Kidney epithelial cell (primary cell): ENCODE measurements around the gene TXNL1. TPM values are rescaled to one million over a fixed set of nuclear protein-coding genes. Genes with fewer than 3 reads are reported as not detected.
"Not testable (repeated sequence)": the region's sequence is repeated elsewhere in the genome, so short reads cannot be mapped to it uniquely, and the experiment has no call there.

Source experiments
- DNase-seq: peaks from one replicate; pipeline ENCODE4 v3.0.0-alpha.2; 2010; ENCODE audit warnings: low read depth
- H3K27me3 ChIP-seq: 2 replicates; pipeline ENCODE4 v1.6.0; 2011; ENCODE audit warnings: low read length; ENCODE audit not compliant: control insufficient read depth, insufficient read depth
- H3K36me3 ChIP-seq: 2 replicates; pipeline ENCODE4 v1.5.1; 2011; ENCODE audit warnings: low read length; ENCODE audit not compliant: control insufficient read depth, insufficient read depth
- H3K4me3 ChIP-seq: 2 replicates; pipeline ENCODE4 v1.5.1; 2011; ENCODE audit warnings: low read depth, mild to moderate bottlenecking, control low read depth, low read length
- CTCF ChIP-seq: IDR thresholded peaks from 2 replicates; pipeline ENCODE4 v1.5.1; 2011; ENCODE audit warnings: mild to moderate bottlenecking, moderate library complexity, low read length, control low read depth, inconsistent platforms; ENCODE audit not compliant: insufficient read depth, poor library complexity, severe bottlenecking
- total RNA-seq: library from RNA; depleted of rRNA; stranded (reverse); fragments of >200 nt; gene quantifications from 2 replicates; pipeline ENCODE4 v1.2.3, GENCODE V29; 2015

Gene TXNL1
- total RNA-seq, 1 donor from 2014 or later, result 76.1 TPM

- no peak for DNase-seq
- TF ChIP-seq CTCF, result no peak
- Histone ChIP-seq H3K36me3 (no peaks in the 10 kb centered on the region), H3K4me3 (no peak overlapping the region), H3K27me3 (no peaks in the 10 kb centered on the region)
These were observed 20.7 kb upstream of the TXNL1 start for GRCh38 chr18:56659111-56659510.

GRCh38 chr18:56658261-56658660 is 19.9 kb upstream of the TXNL1 start:
- TF ChIP-seq CTCF, result no peak
- Histone ChIP-seq H3K4me3 (no peak overlapping the region), H3K27me3 (no peaks in the 10 kb centered on the region), H3K36me3 (no peaks in the 10 kb centered on the region)
- no peak for DNase-seq

GRCh38 chr18:56654280-56654679 is 15.9 kb upstream of the TXNL1 start:
- H3K36me3 ChIP-seq, H3K4me3 ChIP-seq, DNase-seq, H3K27me3 ChIP-seq: not testable (repeated sequence)

GRCh38 chr18:56652802-56653201 is 14.4 kb upstream of the TXNL1 start:
- no peak for DNase-seq
- H3K27me3 ChIP-seq, result no peaks in the 10 kb centered on the region
- H3K4me3 ChIP-seq, result no peak overlapping the region
- TF ChIP-seq CTCF, result no peak
- no peaks in the 10 kb centered on the region for H3K36me3 ChIP-seq

- Histone ChIP-seq H3K4me3 (peak overlapping the region; percentile 98), H3K27me3 (no peaks in the 10 kb centered on the region), H3K36me3 (no peaks in the 10 kb centered on the region)
- TF ChIP-seq CTCF, result no peak
- DNase-seq, result no peak
These were observed 13.3 kb upstream of the TXNL1 start for GRCh38 chr18:56651771-56652092.

GRCh38 chr18:56650944-56651770 is 12.8 kb upstream of the TXNL1 start, which contains the start of gene WDR7:
WDR7 (plus strand) TSS chr18:56651359; CDS start chr18:56672516, 21,157 bp downstream.
- peak; percentile 98 for DNase-seq
- Histone ChIP-seq H3K27me3 (no peaks in the 10 kb centered on the region), H3K36me3 (no peaks in the 10 kb centered on the region), H3K4me3 (peak within 1 kb of the TSS; percentile 98)
- TF ChIP-seq CTCF, result no peak
